GM19395 (cell line): ENCODE results near the gene FADS3.

ENCODE experiments used
- ATAC-seq: cut with Tn5 transposase; IDR thresholded peaks from one replicate; pipeline ENCODE4 v1.9.1; 2021; ENCODE audit warnings: mild to moderate bottlenecking, moderate library complexity; ENCODE audit not compliant: unreplicated experiment

The FADS3 gene

GRCh38 chr11:61839742-61840141 is 51.6 kb downstream of the FADS3 start:
- ATAC-seq, result no peak

GRCh38 chr11:61838921-61839320 is 52.4 kb downstream of the FADS3 start:
- no peak for ATAC-seq

GRCh38 chr11:61838501-61838900 is 52.8 kb downstream of the FADS3 start:
- no peak for ATAC-seq

- no peak for ATAC-seq
Observed at GRCh38 chr11:61837411-61838005, 53.8 kb downstream of the FADS3 start.

- no peak for ATAC-seq
Observed at GRCh38 chr11:61836193-61836592, 55.2 kb downstream of the FADS3 start.

- ATAC-seq, result peak; percentile 88
Observed at GRCh38 chr11:61834278-61835048, 56.9 kb downstream of the FADS3 start.

- ATAC-seq, result no peak
Observed at GRCh38 chr11:61833926-61834277, 57.4 kb downstream of the FADS3 start.

GRCh38 chr11:61833471-61833870 is 57.9 kb downstream of the FADS3 start:
- no peak for ATAC-seq

GRCh38 chr11:61832754-61833153 is 58.6 kb downstream of the FADS3 start:
- no peak for ATAC-seq

GRCh38 chr11:61832207-61832606 is 59.1 kb downstream of the FADS3 start:
- ATAC-seq, result no peak

GRCh38 chr11:61830237-61831105 is 60.9 kb downstream of the FADS3 start:
- no peak for ATAC-seq

- no peak for ATAC-seq
Observed at GRCh38 chr11:61829806-61830205, 61.5 kb downstream of the FADS3 start.

GRCh38 chr11:61828629-61829407 is 62.5 kb downstream of the FADS3 start:
- ATAC-seq, result peak; percentile 22

GRCh38 chr11:61828379-61828628 is 63.0 kb downstream of the FADS3 start:
- peak; percentile 6 for ATAC-seq

GRCh38 chr11:61827571-61828378 is 63.6 kb downstream of the FADS3 start, which contains the start of gene FADS2:
Gene FADS2, plus strand, starts transcription at chr11:61828300. Its CDS starts 91 bp downstream, at chr11:61828391.
- ATAC-seq, result peak; percentile 74

- peak; percentile 13 for ATAC-seq
Observed at GRCh38 chr11:61826930-61827570, 64.3 kb downstream of the FADS3 start.
